Transverse colon (tissue), 3 donors: ENCODE measurements around the gene RGS6.

Experiments used
- POLR2A ChIP-seq: fragments of 450-650 bp; IDR thresholded peaks from one replicate; pipeline ENCODE4 v1.6.1; 2016; ENCODE audit warnings: antibody characterized with exemption, mild to moderate bottlenecking, moderate library complexity
- TF ChIP-seq, protein P1 (sequence below), 5 experiments: fragments of 200-600 bp in 3 of 5; fragments of 450-650 bp in 2 of 5; sonication (generic) in 3 of 5; IDR thresholded peaks; 1 replicate in 2 of 5; 2 replicates in 3 of 5; pipeline ENCODE4 v1.5.1; 2016 to 2017; ENCODE audit warnings: antibody characterized with exemption in 5 of 5, inconsistent platforms in 3 of 5, mild to moderate bottlenecking in 2 of 5, moderate library complexity in 1 of 5

- TF ChIP-seq, protein P1, sequence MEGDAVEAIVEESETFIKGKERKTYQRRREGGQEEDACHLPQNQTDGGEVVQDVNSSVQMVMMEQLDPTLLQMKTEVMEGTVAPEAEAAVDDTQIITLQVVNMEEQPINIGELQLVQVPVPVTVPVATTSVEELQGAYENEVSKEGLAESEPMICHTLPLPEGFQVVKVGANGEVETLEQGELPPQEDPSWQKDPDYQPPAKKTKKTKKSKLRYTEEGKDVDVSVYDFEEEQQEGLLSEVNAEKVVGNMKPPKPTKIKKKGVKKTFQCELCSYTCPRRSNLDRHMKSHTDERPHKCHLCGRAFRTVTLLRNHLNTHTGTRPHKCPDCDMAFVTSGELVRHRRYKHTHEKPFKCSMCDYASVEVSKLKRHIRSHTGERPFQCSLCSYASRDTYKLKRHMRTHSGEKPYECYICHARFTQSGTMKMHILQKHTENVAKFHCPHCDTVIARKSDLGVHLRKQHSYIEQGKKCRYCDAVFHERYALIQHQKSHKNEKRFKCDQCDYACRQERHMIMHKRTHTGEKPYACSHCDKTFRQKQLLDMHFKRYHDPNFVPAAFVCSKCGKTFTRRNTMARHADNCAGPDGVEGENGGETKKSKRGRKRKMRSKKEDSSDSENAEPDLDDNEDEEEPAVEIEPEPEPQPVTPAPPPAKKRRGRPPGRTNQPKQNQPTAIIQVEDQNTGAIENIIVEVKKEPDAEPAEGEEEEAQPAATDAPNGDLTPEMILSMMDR (IDR thresholded peaks at IDR 0.05), result no peak
- TF ChIP-seq POLR2A, result no peak
Measured at GRCh38 chr14:72553161-72553560, 620.9 kb downstream of the RGS6 start.
